Heart left ventricle (tissue), 13 donors: Measurements from ENCODE around the gene TFDP1.

Source experiments
- CTCF ChIP-seq, 12 donors: fragments of 200-600 bp; sonication (generic) in 4 of 12; IDR thresholded peaks; one replicate each; pipeline versions ENCODE4 v1.5.0 to v1.8.0; 2018 to 2022; ENCODE audit warnings: antibody characterized with exemption in 12 of 12, mild to moderate bottlenecking in 5 of 12
- POLR2A ChIP-seq, 2 donors: fragments of 450-650 bp; IDR thresholded peaks; one replicate each; pipeline ENCODE4 v1.6.1; 2017; ENCODE audit warnings: antibody characterized with exemption in 2 of 2, mild to moderate bottlenecking in 2 of 2, moderate library complexity in 2 of 2
- donor health status: ischemic (EF 13 %, LVEDD 7.1; RV severe dilation, severe dysfunction).
- donor health status: DM: no; HTN: yes; CAD: no.
- donor health status: DM: no; HTN: no; CAD: no.
- donor health status: ischemic (EF 25% LVEDD 6.9; RV normal size, moderate dysfunction).
- donor health status: ischemic (EF 25% LVEDD 5.7; RV mildly dilated, moderate dysfunction).
- donor health status: ischemic (EF 35%, LVEDD 5.7; RV mildly dilated, moderate dysfunction).
- donor health status: nonischemic (EF 11% LVEDD 7.7; RV severe dilation, severe dysfunction).
- donor health status: DM: yes; HTN: yes; CAD: no.
- donor health status: PGD.
- donor health status: ischemic (EF 29% LVEDD 5.4; RV normal size, mild dysfunction).
- donor health status: nonischemic (EF 23%, LVEDD 6.1; RV moderate dilation, normal function).

GRCh38 chr13:113611996-113612395, 27.4 kb downstream of the TFDP1 start:
- TF ChIP-seq CTCF (IDR thresholded peaks at IDR 0.05) (no peak), POLR2A (IDR thresholded peaks at IDR 0.05) (no peak)
